ENCODE data around the gene PLLP. TPM values are rescaled to one million over a fixed set of nuclear protein-coding genes. Genes with fewer than 3 reads are reported as not detected.

PLLP gene
- polyA plus RNA-seq, 3 donors from 2014 or later, result 0.21 to 0.57 (median 0.33) TPM

DNA sequence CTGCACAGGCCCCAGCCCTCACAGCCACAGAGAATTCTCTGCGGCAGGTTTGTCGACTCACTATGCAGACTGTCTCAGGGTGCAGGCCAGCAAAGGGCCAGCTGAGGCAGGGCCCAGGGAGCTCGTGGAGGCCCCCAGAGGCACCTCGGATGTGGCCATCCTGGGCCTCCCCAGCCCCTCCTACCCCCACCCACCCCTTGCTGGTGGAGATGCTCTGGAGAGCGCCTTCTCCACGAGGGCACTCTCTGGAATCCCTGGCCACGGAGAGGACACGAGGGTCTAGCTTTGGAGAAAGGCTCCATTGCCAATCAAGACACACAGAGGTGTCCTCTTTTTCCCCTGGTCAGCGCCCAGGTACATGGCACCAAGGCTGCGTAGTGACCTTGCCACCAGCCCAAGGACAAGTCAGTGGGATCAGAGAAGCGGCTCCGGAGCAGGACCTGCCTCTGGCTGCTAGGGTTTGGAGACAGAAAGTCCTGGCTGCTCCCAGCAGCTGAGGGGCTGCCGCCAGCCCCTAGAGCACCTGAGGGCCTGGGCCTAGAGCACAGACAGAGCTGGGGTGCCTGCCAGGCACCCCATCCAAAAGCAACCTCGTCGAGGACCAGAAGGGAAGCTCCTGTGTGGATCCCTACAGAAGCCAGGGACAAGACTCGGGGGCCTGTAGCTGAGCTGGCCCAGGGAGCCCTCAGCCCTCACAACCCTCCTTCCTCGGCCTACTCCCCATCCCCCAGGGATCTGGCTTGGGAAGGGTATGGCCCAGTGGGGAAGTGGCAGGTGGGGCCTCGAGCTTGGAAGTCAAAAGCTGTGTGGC is 20.7 kb downstream of the PLLP start:
- no peak overlapping the region for H3K4me3 Mint-ChIP-seq
- H3K27ac Mint-ChIP-seq, result no peak overlapping the region
- no peak for DNase-seq
- no peaks in the 10 kb centered on the region for H3K9me3 Mint-ChIP-seq
- no peaks in the 10 kb centered on the region for H3K36me3 Mint-ChIP-seq
- H3K27me3 Mint-ChIP-seq (ENCODE audit: low read depth in 3 of 3), result no peaks in the 10 kb centered on the region
- peaks cover 5 to 13% of the 10 kb centered on the region in 2 donors for H3K4me1 Mint-ChIP-seq

DNA sequence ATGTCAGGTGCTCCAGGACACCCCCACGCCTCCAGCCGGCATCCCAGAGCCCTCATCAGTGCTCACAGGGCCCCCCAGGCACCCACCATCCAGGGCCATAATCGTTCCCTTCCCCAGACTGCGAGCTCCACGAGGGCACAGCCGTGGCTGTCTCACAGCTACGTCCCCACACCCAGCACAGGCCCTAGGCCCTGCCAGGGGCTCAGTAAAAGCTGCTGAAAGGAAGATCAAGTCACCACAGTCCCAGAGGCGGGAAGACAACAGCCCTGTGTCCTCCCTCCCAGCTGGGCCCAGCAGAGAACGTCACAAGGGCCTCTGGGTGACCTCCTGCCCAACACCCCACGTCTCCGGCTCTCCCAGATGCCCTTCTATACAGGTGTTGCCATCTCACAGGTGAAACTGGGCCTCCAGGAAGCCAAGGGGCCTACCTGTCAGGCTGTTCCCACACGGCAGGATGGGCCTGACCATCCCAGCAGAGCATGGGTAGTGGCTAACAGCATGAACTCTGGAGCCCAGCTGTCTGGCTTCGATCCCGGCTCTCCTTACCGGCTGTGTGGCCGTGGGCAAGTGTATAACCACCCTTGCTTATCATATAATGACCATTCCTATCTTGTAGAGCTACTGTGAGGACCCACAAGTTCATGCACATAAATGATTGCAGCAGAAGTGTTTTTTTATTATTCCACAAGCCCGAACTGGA is 21.5 kb downstream of the PLLP start:
- no peaks in the 10 kb centered on the region for H3K27me3 Mint-ChIP-seq (ENCODE audit: low read depth in 3 of 3)
- no peak for DNase-seq
- H3K36me3 Mint-ChIP-seq, result no peaks in the 10 kb centered on the region
- no peak overlapping the region for H3K4me3 Mint-ChIP-seq
- H3K27ac Mint-ChIP-seq, result peak overlapping the region in 1 of 6 donors; percentile 62
- H3K4me1 Mint-ChIP-seq, result peaks cover 5 to 13% of the 10 kb centered on the region in 2 donors
- H3K9me3 Mint-ChIP-seq, result no peaks in the 10 kb centered on the region

DNA sequence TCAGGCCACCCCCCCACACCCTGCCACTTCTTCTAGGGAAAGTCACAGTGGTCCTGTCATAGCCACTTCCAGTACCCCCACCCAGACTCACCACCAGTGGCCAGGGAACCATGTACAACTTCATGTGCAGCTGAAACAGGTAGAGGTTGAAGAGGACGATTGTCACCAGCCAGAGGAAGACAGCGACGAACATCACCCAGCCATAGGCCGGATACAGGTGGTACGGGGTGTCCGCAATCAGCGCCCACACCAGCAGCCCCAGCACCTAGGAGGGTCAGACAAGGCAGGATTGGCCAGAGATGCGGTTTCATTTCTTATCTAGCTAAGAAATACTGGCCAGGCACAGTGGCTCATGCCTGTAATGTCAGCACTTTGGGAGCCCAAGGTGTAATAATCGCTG is 22.7 kb downstream of the PLLP start:
- DNase-seq, result no peak
- Mint-ChIP-seq H3K4me1 (peaks cover 5 to 12% of the 10 kb centered on the region in 2 donors), H3K27me3 (ENCODE audit: low read depth in 3 of 3) (no peaks in the 10 kb centered on the region), H3K4me3 (no peak overlapping the region), H3K27ac (no peak overlapping the region), H3K36me3 (no peaks in the 10 kb centered on the region), H3K9me3 (no peaks in the 10 kb centered on the region)

DNA sequence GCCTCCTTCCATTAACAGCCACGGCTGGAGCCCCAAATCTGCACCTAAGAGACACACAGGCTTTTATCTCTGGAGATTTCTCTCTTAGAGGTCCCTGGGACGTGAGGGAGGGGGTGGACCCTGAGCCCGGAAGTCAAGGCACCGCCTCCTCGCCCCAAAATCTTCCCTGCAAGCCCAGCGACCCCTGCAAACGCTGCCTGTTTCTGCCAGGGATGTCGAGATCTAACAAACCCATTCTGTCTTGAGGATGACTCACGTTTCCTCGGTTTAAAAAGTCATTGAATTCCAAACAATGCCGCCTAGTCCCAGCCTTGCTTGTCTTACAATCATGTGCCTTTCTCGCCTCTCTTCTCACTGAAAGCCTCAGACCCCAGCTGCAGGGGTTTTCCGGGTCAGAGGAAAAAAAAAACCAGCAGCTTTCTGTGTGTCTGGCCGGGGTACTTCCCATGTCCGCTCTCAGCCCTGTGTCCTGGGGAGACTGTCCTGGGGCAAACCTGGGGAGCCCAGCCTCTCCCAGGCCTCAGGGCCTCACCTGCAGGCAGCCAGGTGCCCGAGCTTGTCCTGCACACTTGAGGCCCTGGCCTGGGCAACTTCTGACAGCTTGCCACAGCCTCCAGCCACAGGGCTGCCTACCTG is 24.1 kb downstream of the PLLP start:
- peak; percentile 4 to 16 (median 8) for DNase-seq
- Mint-ChIP-seq H3K36me3 (peaks cover 0 to 4% (median 3%) of the 10 kb centered on the region in 3 donors), H3K4me1 (peaks cover 5 to 7% of the 10 kb centered on the region in 2 donors), H3K4me3 (peak overlapping the region; percentile 37 to 70 (median 58)), H3K27ac (peak overlapping the region; percentile 37 to 84 (median 46)), H3K27me3 (ENCODE audit: low read depth in 3 of 3) (no peaks in the 10 kb centered on the region), H3K9me3 (no peaks in the 10 kb centered on the region)

DNA sequence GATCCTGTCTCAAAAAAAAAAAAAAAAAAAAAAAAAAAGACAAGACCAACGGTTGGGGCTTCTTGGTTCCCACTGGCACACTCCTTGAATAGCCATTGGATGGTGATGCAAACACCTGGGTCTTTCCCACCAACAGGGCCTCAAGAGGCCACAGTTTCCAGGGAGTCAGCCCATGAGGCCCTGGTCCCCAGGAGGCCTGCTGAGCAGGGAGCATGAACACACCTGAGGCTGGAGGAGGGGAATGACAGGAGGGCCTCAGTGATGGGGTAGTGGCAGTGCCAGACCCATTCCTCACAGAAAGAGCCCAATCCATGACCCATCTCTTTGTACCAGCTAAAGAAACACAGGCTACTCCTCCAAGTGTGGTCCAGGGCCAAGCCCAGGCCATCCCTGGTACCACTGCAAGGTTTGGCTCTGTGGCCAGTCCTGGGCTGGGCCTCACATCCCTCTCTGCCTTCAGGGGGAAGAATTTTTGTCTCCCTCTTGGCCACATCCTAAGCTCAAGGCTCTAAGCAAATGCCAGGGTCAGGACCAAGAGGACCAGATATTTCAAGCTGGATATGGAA is 25.5 kb downstream of the PLLP start:
- no peak for DNase-seq
- Mint-ChIP-seq H3K4me1 (peaks cover 5 to 7% of the 10 kb centered on the region in 2 donors), H3K27ac (no peak overlapping the region), H3K9me3 (no peaks in the 10 kb centered on the region), H3K27me3 (ENCODE audit: low read depth in 3 of 3) (no peaks in the 10 kb centered on the region), H3K4me3 (no peak overlapping the region), H3K36me3 (peaks cover 0 to 7% (median 4%) of the 10 kb centered on the region in 3 donors)

DNA sequence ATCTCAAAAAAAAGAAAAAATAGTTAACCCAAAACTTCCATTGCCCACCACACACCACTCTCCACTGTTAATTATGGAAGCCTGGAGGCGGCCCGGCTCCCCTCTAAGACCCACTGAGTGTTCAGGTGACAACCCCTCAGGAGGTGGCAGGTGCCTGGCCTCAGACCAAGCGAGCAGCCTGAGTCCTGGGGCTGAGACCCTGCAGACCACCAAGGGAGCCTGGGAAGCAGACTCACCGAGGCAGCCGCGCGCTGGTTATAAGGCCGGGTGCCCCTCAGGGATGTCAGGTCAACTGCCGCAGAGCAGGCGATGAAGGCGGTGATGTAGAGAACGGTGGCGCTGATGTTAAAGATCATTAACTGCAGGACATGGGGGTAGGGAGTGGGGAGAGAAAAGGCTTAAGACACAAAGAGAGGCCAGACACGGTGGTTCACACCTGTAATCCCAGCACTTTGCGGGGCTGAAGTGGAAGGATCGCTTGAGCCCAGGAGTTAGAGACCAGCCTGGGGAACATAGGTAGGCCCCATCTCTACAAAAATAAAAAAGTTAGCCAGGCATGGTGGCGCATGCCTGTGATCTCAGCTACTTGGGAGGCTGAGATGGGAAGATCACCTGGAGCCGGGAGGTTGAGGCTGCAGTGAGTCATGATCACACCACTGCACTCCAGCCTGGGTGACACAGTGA is 26.1 kb downstream of the PLLP start:
- Mint-ChIP-seq H3K36me3 (peaks cover 0 to 7% (median 4%) of the 10 kb centered on the region in 3 donors), H3K27ac (peak overlapping the region in 1 of 6 donors; percentile 7), H3K27me3 (ENCODE audit: low read depth in 3 of 3) (no peaks in the 10 kb centered on the region), H3K4me3 (no peak overlapping the region), H3K4me1 (peaks cover 5 to 7% of the 10 kb centered on the region in 2 donors), H3K9me3 (no peaks in the 10 kb centered on the region)
- DNase-seq, result no peak

DNA sequence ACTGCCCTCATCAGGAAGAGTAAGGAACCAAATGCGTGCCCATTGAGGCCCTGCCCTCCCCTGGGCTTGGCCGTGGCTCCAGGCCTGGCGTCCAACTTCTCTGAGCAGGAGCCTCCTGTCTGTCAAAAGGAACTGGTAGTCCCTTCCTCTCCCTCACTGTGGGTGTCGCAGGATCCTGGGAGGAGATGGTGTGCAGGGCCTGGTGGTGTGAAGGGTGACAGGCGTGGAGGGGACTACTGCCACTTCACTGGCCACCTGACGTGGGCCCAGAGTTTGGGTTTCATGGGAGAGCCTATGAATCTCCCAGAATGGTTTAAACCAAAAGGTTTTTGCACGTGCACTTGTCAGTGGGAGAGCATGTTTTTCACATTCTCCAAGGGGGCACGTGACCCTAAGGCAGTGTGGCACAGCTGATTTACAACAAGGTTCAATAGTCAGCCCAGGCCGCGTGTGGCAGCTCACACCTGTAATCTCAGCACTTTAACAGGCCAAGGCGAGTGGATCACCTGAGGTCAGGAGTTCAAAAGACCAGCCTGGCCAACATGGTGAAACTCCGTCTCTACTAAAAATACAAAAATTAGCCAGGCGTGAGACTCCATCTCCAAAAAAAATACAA is 26.9 kb downstream of the PLLP start:
- Mint-ChIP-seq H3K27ac (no peak overlapping the region), H3K4me1 (peaks cover 5 to 7% of the 10 kb centered on the region in 2 donors), H3K27me3 (ENCODE audit: low read depth in 3 of 3) (no peaks in the 10 kb centered on the region), H3K36me3 (peaks cover under 1 to 13% (median 5%) of the 10 kb centered on the region in 3 donors), H3K9me3 (no peaks in the 10 kb centered on the region), H3K4me3 (no peak overlapping the region)
- no peak for DNase-seq

DNA sequence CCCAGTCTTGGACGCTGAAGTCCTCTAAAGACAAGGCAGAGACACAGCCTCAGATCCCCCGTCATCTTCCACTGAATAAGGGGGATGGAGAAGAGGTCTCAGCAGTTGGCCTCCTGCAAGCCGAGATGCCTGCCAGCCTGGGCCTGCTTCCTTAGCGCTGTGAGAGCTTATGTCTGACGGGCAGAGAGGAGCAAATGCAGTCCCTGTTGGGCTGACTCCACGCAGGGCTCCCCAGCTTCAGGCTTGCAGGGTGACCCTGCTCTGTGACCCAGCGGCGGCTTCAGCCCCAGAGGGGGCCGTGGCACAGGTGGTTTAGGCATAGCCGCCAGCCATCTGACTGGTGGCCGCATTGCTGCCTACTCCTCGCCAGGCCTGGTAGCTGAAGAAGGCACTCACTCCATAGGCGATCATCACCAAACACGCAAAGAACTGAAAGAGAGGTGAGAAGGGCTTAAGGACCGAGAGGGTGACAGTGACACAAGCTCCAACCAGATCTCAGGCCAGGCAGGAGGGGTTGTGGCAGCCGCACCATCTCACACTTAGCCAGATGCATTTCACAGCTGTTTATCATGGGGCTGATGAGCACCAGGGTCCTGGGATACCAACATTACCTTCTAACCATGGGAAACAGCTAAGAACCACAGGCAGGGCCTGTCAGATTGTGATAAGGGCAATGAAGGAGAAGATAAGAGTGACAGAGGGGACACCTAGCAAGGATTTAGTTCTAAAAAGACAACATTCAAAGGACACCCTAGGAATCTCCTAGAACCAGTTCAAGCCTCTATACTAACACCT is 27.7 kb downstream of the PLLP start:
- Mint-ChIP-seq H3K4me3 (no peak overlapping the region), H3K27me3 (ENCODE audit: low read depth in 3 of 3) (no peaks in the 10 kb centered on the region), H3K36me3 (peaks cover 6 to 19% (median 12%) of the 10 kb centered on the region in 3 donors), H3K4me1 (peaks cover 5 to 7% of the 10 kb centered on the region in 2 donors), H3K9me3 (no peaks in the 10 kb centered on the region), H3K27ac (peak overlapping the region in 1 of 6 donors; percentile 22)
- DNase-seq, result no peak

DNA sequence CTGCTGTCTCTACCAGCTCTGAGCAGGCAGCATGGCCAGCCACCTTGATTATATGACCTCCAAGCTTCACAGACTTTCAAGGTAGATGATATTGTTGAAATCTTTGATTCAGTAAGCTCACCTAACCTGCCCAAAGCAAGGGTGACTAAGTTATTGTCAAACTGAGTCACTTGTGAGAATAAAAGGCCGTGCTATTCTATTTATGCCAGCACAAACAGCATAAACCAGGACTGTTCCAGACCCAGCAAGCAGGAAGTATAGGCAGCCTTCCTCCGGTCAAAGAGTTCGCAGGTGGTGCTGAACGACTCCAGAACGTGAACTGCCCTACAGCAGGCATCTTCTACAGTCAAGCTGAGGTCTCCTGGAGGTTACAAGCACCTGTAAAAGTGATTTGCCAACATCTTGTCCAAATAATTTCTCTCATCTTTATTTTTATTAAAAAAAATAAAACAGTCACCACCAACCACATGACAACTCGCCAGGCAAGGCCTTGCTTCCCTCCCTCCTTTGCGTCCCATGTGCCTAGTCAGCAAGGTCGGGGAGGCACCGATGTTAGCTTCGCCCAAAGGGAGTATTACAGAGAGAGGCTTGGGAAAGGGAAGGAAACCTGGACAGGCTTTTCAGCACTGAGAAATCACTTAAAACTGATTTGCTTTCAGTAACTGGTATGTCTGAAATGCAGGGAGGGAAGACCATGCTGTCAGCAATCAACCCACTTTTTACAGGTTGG is 28.6 kb downstream of the PLLP start:
- Mint-ChIP-seq H3K36me3 (peaks cover 6 to 22% (median 12%) of the 10 kb centered on the region in 3 donors), H3K27me3 (ENCODE audit: low read depth in 3 of 3) (no peaks in the 10 kb centered on the region), H3K4me3 (no peak overlapping the region), H3K9me3 (no peaks in the 10 kb centered on the region), H3K4me1 (peaks cover 5 to 7% of the 10 kb centered on the region in 2 donors), H3K27ac (no peak overlapping the region)
- no peak for DNase-seq

DNA sequence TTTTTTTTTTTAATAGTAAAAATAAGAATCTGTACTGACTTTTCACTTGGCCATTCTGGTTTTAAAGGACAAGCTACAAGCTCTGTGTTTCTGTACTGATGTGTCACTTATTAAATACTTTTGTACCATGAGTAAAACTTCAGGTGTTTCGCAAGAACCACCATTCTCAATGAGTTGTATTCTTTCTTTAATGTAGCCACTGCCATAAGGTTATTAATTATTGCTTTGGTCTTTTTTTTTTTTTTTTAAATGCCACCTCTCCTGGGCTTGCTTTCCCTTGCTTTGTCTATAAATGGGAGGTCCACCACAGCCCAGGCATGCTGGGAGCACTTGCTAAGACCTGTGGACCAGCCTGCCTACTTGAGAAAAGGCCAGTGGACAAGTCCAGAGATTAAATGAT is 31.0 kb downstream of the PLLP start:
- no peak overlapping the region for H3K4me3 Mint-ChIP-seq
- H3K36me3 Mint-ChIP-seq, result peaks cover 11 to 32% (median 19%) of the 10 kb centered on the region in 3 donors
- no peaks in the 10 kb centered on the region for H3K9me3 Mint-ChIP-seq
- no peaks in the 10 kb centered on the region for H3K4me1 Mint-ChIP-seq
- DNase-seq, result no peak
- H3K27me3 Mint-ChIP-seq (ENCODE audit: low read depth in 3 of 3), result no peaks in the 10 kb centered on the region
- no peak overlapping the region for H3K27ac Mint-ChIP-seq

DNA sequence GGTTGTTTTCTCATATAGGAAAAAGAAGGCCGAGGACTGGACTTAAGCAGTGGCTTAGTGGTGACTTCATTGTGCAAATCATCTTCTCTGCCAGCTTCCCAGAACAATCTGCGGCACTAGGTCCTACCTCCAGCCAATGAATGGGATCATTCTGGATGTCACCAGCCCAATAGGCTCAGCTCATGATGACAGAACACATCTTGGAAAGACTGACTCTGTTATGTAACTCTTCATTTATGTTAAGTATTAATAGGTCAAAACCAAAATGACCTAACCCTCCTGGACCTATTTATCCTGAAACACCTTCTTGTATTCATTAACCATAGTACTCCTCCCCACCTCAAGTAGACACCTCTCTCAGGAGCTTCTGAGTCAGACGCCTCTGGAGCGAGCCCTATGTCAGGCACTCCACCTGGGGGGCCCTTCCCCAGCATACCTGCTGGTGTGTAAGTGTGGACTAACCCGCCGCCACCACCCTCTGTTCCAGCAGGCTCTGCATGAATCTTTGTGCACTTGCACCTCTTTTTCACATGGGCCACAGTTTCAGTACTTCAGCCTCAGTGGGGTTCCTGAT is 32.2 kb downstream of the PLLP start:
- no peak for DNase-seq
- Mint-ChIP-seq H3K27ac (no peak overlapping the region), H3K4me3 (no peak overlapping the region), H3K27me3 (ENCODE audit: low read depth in 3 of 3) (no peaks in the 10 kb centered on the region), H3K9me3 (no peaks in the 10 kb centered on the region), H3K36me3 (peaks cover 11 to 32% (median 19%) of the 10 kb centered on the region in 3 donors), H3K4me1 (no peaks in the 10 kb centered on the region)

DNA sequence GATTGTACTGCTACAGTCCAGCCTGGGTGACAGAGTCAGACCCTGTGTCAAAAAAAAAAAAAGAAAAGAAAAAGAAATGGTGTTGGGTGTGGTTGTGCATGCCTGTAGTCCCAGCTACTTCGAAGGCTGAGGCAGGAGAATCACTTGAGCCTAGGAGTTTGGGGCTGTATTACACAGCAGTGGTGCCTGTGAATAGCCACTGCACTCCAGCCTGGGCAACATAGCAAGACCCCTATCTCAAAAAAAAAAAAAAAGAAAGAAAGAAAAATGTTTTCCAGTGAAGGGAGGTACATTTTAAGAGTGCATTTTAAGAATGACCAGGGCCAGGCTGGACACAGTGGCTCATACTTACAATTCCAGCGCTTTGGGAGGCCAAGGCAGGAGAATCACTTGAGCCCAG is 33.1 kb downstream of the PLLP start:
- Mint-ChIP-seq H3K4me1 (peaks cover 0 to under 1% of the 10 kb centered on the region in 2 donors), H3K9me3 (no peaks in the 10 kb centered on the region), H3K36me3 (peaks cover 11 to 32% (median 19%) of the 10 kb centered on the region in 3 donors), H3K4me3 (no peak overlapping the region), H3K27me3 (ENCODE audit: low read depth in 3 of 3) (no peaks in the 10 kb centered on the region), H3K27ac (no peak overlapping the region)
- DNase-seq, result no peak
